IMR-90 (cell line): ENCODE results near the gene TENM4. TPM values are rescaled to one million over a fixed set of nuclear protein-coding genes. Genes with fewer than 3 reads are reported as not detected.

Experiments used
- ATAC-seq: fragments of 200-7000 bp; cut with Tn5 transposase; 2 replicates; pipeline ENCODE4 v1.9.1; 2020; ENCODE audit warnings: low read depth, mild to moderate bottlenecking, moderate library complexity
- BruUV-seq: library from RNA; stranded (reverse); fragments of 400-500 nt; replicated peaks from 2 replicates; lab custom pipeline; 2021; lab: Mats Ljungman, UMichigan
- CTCF ChIA-PET: fragments of 300-600 bp; formaldehyde crosslinking; extraction: SDS; loops from one replicate; lab custom pipeline; 2021; ENCODE audit warnings: antibody characterized with exemption; lab: Yijun Ruan, JAX
- POLR2A ChIA-PET: fragments of 300-600 bp; sonication (Branson Sonifier 250); formaldehyde crosslinking; loops from one replicate; lab custom pipeline; 2022; ENCODE audit warnings: antibody characterized with exemption; ENCODE audit not compliant: unreplicated experiment; lab: Charles Lee
- DNase-seq: peaks from one replicate; pipeline ENCODE4 v3.0.0; 2013
- H2AFZ ChIP-seq: replicated peaks from 2 replicates; pipeline ENCODE3; 2013; ENCODE audit warnings: low read length, mild to moderate bottlenecking; ENCODE audit not compliant: poor library complexity
- H2AK5ac ChIP-seq: 2 replicates; pipeline ENCODE4 v1.6.1; 2013; ENCODE audit warnings: low read depth, low read length, inconsistent platforms
- H2AK9ac ChIP-seq: replicated peaks from 2 replicates; pipeline ENCODE3; 2013; ENCODE audit warnings: mild to moderate bottlenecking, low read depth, low read length, moderate library complexity; ENCODE audit not compliant: poor library complexity
- H2BK120ac ChIP-seq: 2 replicates; pipeline ENCODE4 v1.6.1; 2013; ENCODE audit warnings: low read depth, low read length, inconsistent platforms
- H2BK15ac ChIP-seq: 3 replicates; pipeline ENCODE4 v1.6.1; 2013; ENCODE audit warnings: low read depth, low read length, inconsistent platforms
- H2BK20ac ChIP-seq: 2 replicates; pipeline ENCODE4 v1.6.1; 2013; ENCODE audit warnings: low read depth, mild to moderate bottlenecking, inconsistent platforms, low read length, moderate library complexity
- H2BK5ac ChIP-seq: 2 replicates; pipeline ENCODE4 v1.6.1; 2013; ENCODE audit warnings: mild to moderate bottlenecking, low read depth, low read length, inconsistent platforms; ENCODE audit not compliant: poor library complexity, severe bottlenecking
- H3K14ac ChIP-seq: replicated peaks from 2 replicates; pipeline ENCODE4 v1.6.1; 2013; ENCODE audit warnings: low read depth, low read length, inconsistent platforms
- H3K18ac ChIP-seq: 2 replicates; pipeline ENCODE4 v1.6.1; 2013; ENCODE audit warnings: low read depth, low read length, control low read depth
- H3K23ac ChIP-seq: 2 replicates; pipeline ENCODE4 v1.6.1; 2013; ENCODE audit warnings: low read depth, low read length, inconsistent platforms
- H3K27ac ChIP-seq: 2 replicates; pipeline ENCODE4 v1.5.1; 2013; ENCODE audit warnings: mild to moderate bottlenecking, control low read depth, low read length; ENCODE audit not compliant: insufficient read depth
- H3K27me3 ChIP-seq: 2 replicates; pipeline ENCODE4 v1.6.1; 2013; ENCODE audit warnings: low read length; ENCODE audit not compliant: control insufficient read depth, insufficient read depth
- H3K36me3 ChIP-seq: 2 replicates; pipeline ENCODE4 v1.6.1; 2013; ENCODE audit warnings: low read length, mixed read lengths; ENCODE audit not compliant: control insufficient read depth, insufficient read depth
- H3K4ac ChIP-seq: 2 replicates; pipeline ENCODE4 v1.6.1; 2013; ENCODE audit warnings: low read depth, low read length, inconsistent platforms
- H3K4me1 ChIP-seq: 2 replicates; pipeline ENCODE4 v1.6.1; 2013; ENCODE audit warnings: low read length, mixed read lengths; ENCODE audit not compliant: control insufficient read depth, insufficient read depth
- H3K4me2 ChIP-seq: 2 replicates; pipeline ENCODE4 v1.6.1; 2013; ENCODE audit warnings: low read depth, mild to moderate bottlenecking, control low read depth, low read length, moderate library complexity
- H3K4me3 ChIP-seq: 2 replicates; pipeline ENCODE4 v1.5.1; 2013; ENCODE audit warnings: low read depth, mild to moderate bottlenecking, control low read depth, low read length, moderate library complexity; ENCODE audit not compliant: insufficient read depth
- H3K56ac ChIP-seq: 2 replicates; pipeline ENCODE4 v1.6.1; 2013; ENCODE audit warnings: low read length, inconsistent platforms; ENCODE audit not compliant: insufficient read depth; ENCODE audit errors: extremely low read depth
- H3K79me1 ChIP-seq, 2 experiments: 2 replicates each; pipeline ENCODE4 v1.6.1; 2013; ENCODE audit warnings: low read length in 2 of 2, inconsistent platforms in 1 of 2, low read depth in 1 of 2
- H3K9ac ChIP-seq: 2 replicates; pipeline ENCODE4 v1.6.1; 2013; ENCODE audit warnings: low read depth, low read length, control low read depth
- H3K9me1 ChIP-seq: 2 replicates; pipeline ENCODE4 v1.6.1; 2013; ENCODE audit warnings: low read length, inconsistent platforms; ENCODE audit not compliant: insufficient read depth
- H3K9me3 ChIP-seq: 2 replicates; pipeline ENCODE4 v1.6.1; 2013; ENCODE audit warnings: low read length; ENCODE audit not compliant: control insufficient read depth, insufficient read depth
- H4K20me1 ChIP-seq: 2 replicates; pipeline ENCODE4 v1.6.1; 2013; ENCODE audit warnings: low read length, inconsistent platforms; ENCODE audit not compliant: insufficient read depth
- H4K5ac ChIP-seq: 2 replicates; pipeline ENCODE4 v1.6.1; 2013; ENCODE audit warnings: mild to moderate bottlenecking, low read depth, low read length, control low read depth
- H4K8ac ChIP-seq, 2 experiments: 2 replicates each; pipeline ENCODE4 v1.6.1; 2013; ENCODE audit warnings: low read depth in 2 of 2, low read length in 2 of 2, control low read depth in 1 of 2, inconsistent platforms in 1 of 2
- H4K91ac ChIP-seq: 2 replicates; pipeline ENCODE4 v1.6.1; 2013; ENCODE audit warnings: low read depth, low read length, inconsistent platforms; ENCODE audit not compliant: insufficient read depth
- BHLHE40 ChIP-seq: fragments of 150-350 bp; IDR thresholded peaks from 2 replicates; pipeline ENCODE4 v1.6.1; 2016; ENCODE audit warnings: mild to moderate bottlenecking, low read depth, low read length
- CEBPB ChIP-seq: IDR thresholded peaks from 2 replicates; pipeline ENCODE4 v1.6.1; 2012; ENCODE audit warnings: low read depth, low read length, improper control_type of control experiment
- CHD1 ChIP-seq: IDR thresholded peaks from 2 replicates; pipeline ENCODE4 v1.6.1; 2012; ENCODE audit warnings: low read depth, low read length, improper control_type of control experiment
- FOS ChIP-seq: fragments of 150-350 bp; IDR thresholded peaks from 2 replicates; pipeline ENCODE4 v1.6.1; 2016; ENCODE audit warnings: low read depth, low read length
- MXI1 ChIP-seq: IDR thresholded peaks from 2 replicates; pipeline ENCODE4 v1.6.1; 2012; ENCODE audit warnings: low read depth, mild to moderate bottlenecking, low read length, moderate library complexity, borderline replicate concordance
- POLR2A ChIP-seq: IDR thresholded peaks from 2 replicates; pipeline ENCODE4 v1.6.1; 2012; ENCODE audit warnings: mild to moderate bottlenecking, low read depth, low read length
- WGBS, 2 experiments: methylation state at CpG; one replicate each; pipeline versions ENCODE4 v1.1.5 to v1.1.7; 2013; ENCODE audit warnings: missing lambda C conversion rate in 2 of 2; ENCODE audit not compliant: insufficient read length in 1 of 2; ENCODE audit errors: extremely low coverage in 2 of 2; 5-methylcytosine and 5-hydroxymethylcytosine counted together
- dilution Hi-C: fragments of 300-500 bp; cut with HindIII; formaldehyde crosslinking; loops from one replicate; pipeline ENCODE4 v1.14.3; 2018; ENCODE audit warnings: low sequenced_read_pairs; ENCODE audit not compliant: unreplicated experiment
- in situ Hi-C: fragments of 300-500 bp; cut with MboI; formaldehyde crosslinking; loops from 3 replicates; pipeline ENCODE4 v1.14.3; 2019; ENCODE audit warnings: low sequenced_read_pairs, inconsistent platforms, mixed read lengths
- intact Hi-C: fragments of 100-400 bp; cut with micrococcal nuclease; formaldehyde crosslinking; loops from 2 replicates; pipeline ENCODE4 v1.10.0; 2022
- polyA plus RNA-seq, 3 experiments: library from polyadenylated mRNA; depleted of rRNA; stranded (reverse); fragments of >200 nt; gene quantifications; 2 replicates each; pipeline ENCODE4 v1.2.3, GENCODE V29; 2012; ENCODE audit warnings: low replicate concordance in 1 of 3
- total RNA-seq: library from RNA; depleted of rRNA; stranded (reverse); fragments of >200 nt; gene quantifications from 2 replicates; pipeline ENCODE4 v1.2.3, GENCODE V29; 2012
- TF ChIP-seq, protein P1 (sequence below): conservative IDR thresholded peaks from 2 replicates; pipeline ENCODE4 v1.5.1; 2012; ENCODE audit warnings: mild to moderate bottlenecking, low read depth, low read length, improper control_type of control experiment

TENM4 gene
- total and polyA plus RNA-seq, 2 of the 4 experiments (the other 2 are of a cell fraction): 7.4 to 9.0 TPM

DNA sequence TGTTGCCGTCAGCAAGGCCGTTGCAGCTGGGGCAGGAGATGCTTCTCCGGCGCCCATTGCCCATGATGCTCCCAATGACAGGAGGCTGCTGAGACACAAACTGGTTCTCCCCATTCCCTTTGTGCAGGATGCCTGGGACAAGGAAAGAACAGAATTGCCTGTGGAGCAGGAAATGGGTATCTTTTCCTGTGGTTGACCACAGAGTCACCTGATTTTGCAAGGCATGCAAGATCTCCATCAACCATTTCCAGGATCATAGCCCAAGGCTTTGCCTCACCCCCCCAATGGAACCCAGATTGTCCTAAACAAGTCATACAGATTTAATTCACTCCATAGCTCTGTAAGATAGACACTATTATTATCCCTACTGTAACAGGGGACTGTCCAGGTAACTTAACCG is 718.0 kb downstream of the TENM4 start:
- Histone ChIP-seq H3K4ac (no peak overlapping the region), H4K91ac (no peak overlapping the region), H4K8ac (no peak overlapping the region), H3K27me3 (no peaks in the 10 kb centered on the region), H3K36me3 (peaks cover 12% of the 10 kb centered on the region), H2BK20ac (no peak overlapping the region), H3K56ac (no peak overlapping the region), H4K5ac (no peak overlapping the region), H2AK9ac (no peak overlapping the region), H3K9me1 (no peaks in the 10 kb centered on the region), H3K18ac (no peak overlapping the region), H3K4me3 (no peak overlapping the region), H4K20me1 (no peaks in the 10 kb centered on the region), H2AK5ac (no peak overlapping the region), H2BK5ac (no peak overlapping the region), H3K9me3 (no peaks in the 10 kb centered on the region), H3K23ac (no peak overlapping the region), H3K27ac (no peak overlapping the region), H3K14ac (no peak overlapping the region), H3K79me1 (no peaks in the 10 kb centered on the region), H2BK120ac (no peak overlapping the region), H3K4me2 (no peak overlapping the region), H2AFZ (no peak overlapping the region), H3K4me1 (no peaks in the 10 kb centered on the region), H2BK15ac (no peak overlapping the region), H3K9ac (no peak overlapping the region)
- ChIA-PET POLR2A (no interaction called here), CTCF (interaction anchor here (1.4 kb wide), 1 partner anchor 10 kb away, joined by 4 read pairs; no protein-coding TSS in a partner anchor)
- dilution Hi-C loops (no loop called here), in situ Hi-C loops (no loop called here), intact Hi-C loops (no loop called here)
- no peak for ATAC-seq
- DNase-seq: peak; percentile 13
- BruUV-seq: no TSS peak
- 100% methylated on average over 1 of the region's 5 CpGs; no CpG with 5 or more reads in 1 of the 2 experiments for WGBS, 2 experiments
- TF ChIP-seq CHD1: no peak
- no peak for TF ChIP-seq FOS
- no peak for TF ChIP-seq BHLHE40
- no peak for TF ChIP-seq CEBPB
- TF ChIP-seq, protein P1, sequence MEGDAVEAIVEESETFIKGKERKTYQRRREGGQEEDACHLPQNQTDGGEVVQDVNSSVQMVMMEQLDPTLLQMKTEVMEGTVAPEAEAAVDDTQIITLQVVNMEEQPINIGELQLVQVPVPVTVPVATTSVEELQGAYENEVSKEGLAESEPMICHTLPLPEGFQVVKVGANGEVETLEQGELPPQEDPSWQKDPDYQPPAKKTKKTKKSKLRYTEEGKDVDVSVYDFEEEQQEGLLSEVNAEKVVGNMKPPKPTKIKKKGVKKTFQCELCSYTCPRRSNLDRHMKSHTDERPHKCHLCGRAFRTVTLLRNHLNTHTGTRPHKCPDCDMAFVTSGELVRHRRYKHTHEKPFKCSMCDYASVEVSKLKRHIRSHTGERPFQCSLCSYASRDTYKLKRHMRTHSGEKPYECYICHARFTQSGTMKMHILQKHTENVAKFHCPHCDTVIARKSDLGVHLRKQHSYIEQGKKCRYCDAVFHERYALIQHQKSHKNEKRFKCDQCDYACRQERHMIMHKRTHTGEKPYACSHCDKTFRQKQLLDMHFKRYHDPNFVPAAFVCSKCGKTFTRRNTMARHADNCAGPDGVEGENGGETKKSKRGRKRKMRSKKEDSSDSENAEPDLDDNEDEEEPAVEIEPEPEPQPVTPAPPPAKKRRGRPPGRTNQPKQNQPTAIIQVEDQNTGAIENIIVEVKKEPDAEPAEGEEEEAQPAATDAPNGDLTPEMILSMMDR: no peak
- TF ChIP-seq POLR2A: no peak
- TF ChIP-seq MXI1: no peak
